Stimulated activated CD4-positive, alpha-beta T cell treated with anti-CD3 and anti-CD28 coated beads, TNF-alpha, amount 100 ng/mL, for 24 hours (primary cell): ENCODE results near the gene THAP11.
A peak's percentile ranks its signal among the peaks of the same experiment; 100 is the strongest.

Experiments
- DNase-seq, 3 experiments: peaks; one replicate each; pipeline ENCODE4 v3.0.0-alpha.2; 2020; ENCODE audit warnings: low read depth in 3 of 3

The THAP11 gene

DNA sequence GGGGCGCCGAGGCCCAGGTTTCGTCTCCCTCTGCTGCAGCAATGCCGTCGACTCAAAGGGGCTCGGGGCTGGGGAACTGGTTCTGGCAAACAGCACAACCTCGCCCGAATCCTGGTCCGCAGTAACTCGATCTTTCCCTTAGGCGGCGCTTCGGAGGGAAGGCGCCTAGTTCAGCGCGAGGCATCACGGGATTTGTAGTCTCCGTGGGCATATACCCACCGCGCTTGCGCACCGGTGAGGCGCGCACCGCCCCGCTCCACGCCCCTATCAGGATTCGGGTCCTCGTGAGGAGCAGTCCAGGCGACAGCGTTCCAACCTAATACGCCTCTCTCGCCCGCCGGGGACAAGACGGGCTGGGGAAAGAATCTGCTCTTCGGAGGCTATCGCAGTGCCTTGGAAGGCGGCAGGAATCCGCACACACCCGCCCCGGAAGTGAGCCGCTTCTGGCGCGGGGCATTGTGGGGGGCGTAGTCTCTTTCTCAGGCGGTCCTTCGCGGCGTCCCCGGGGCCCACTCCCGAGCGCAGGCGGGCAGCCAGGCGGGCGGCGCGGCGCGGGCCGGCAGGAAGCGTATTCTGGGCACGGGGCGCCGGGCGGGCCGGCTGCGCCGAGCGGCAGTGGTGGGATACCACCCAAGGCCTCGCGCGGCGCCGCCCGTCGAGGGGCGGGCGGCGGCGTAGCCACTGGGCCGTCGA lies at the start of gene THAP11:
Gene THAP11 (plus strand): TSS at position 505 of the 693 bp plus-strand sequence. CDS start 235 bp downstream, outside the sequence.
- peak; percentile 89 to 94 (median 91) for DNase-seq

DNA sequence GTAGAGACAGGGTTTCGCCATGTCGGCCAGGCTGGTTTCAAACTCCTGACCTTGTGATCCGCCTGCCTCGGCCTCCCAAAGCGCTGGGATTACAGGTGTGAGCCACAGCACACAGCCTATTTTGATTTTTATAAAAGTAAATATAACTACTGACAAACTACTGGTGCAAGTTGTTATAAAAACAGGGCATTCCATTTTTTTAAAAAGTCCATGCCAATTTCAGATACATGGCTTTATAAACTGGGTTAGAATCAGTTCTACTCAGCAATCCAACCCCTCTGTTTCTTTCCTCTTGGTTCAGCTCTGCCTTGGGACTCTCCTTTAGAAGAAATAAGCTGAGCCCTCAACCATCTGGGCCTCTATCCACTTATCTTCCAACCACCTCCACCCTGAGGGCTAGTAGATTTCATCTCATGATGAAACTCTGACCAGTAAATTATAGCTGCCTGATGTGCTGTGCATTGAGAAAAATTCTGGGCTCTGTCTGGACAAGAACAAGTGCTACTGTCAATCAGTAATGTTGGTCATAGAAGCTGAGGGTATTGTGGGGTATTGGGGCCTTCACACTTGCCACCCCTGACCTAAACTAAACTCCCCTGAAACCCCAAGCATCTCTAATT lies 45.9 kb upstream of the THAP11 start:
- DNase-seq, result no peak

GRCh38 chr16:67800338-67800926 lies 41.7 kb upstream of the THAP11 start:
- no peak for DNase-seq

- no peak for DNase-seq
Observed at GRCh38 chr16:67801241-67801640, 40.9 kb upstream of the THAP11 start.

GRCh38 chr16:67801883-67802282 lies 40.2 kb upstream of the THAP11 start:
- no peak for DNase-seq

- DNase-seq, result no peak
Observed at GRCh38 chr16:67803894-67804293, 38.2 kb upstream of the THAP11 start.

GRCh38 chr16:67804853-67805542 lies 37.1 kb upstream of the THAP11 start:
- DNase-seq, result no peak

GRCh38 chr16:67805718-67806427 lies 36.2 kb upstream of the THAP11 start:
- DNase-seq, result no peak

GRCh38 chr16:67806428-67807147 lies 35.5 kb upstream of the THAP11 start, which contains the start of the genes RANBP10 and TSNAXIP1:
TSS of gene RANBP10 (minus strand) at chr16:67806560. CDS start at chr16:67806536, 24 bp downstream.
TSS of gene TSNAXIP1 (plus strand) at chr16:67806889. CDS start at chr16:67807150, 261 bp downstream.
- DNase-seq, result peak; percentile 91 to 96 (median 95)

DNA sequence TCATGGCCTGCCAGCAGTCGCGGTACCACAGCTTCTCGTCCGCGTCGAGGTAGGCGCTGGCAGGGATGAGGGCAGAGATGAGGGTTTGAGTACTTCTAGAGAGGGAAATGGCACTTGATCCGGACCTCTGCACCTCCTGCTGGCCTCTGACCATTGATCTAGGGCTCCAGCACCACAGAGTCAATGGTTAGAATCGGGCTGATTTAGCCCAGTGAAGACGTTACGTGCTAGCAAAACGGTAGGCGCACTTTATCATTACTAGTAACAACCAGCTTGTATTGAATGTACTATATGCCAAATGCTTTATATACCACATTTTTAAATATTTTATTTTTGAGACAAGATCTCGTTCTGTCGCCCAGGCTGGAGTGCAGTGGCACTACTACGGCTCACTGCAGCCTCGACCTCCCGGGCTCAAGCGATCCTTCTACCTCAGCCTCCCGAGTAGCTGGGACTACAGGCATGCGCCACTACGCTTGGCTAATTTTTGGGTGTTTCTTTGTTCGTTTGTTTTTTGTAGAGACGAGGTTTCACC lies 34.9 kb upstream of the THAP11 start:
- DNase-seq, result no peak

DNA sequence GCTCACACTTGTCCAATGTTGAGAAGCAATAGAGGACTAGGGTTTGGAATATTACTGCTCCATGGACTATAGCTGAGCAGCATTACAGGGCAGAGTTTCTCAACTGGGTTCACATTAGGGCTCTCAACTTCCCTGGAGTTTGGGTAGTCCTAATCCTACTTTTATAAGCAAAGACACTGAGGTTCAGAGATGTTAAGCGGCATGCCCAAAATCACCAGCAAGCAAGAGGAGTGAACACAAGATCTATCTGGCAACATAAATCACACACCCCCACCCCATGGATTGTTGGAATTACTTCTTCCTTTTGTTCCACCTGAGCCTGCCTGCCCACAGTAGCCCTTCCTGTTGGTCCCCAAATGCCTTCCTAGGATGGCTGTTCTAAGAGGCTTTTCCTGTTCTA lies 30.2 kb upstream of the THAP11 start:
- no peak for DNase-seq

DNA sequence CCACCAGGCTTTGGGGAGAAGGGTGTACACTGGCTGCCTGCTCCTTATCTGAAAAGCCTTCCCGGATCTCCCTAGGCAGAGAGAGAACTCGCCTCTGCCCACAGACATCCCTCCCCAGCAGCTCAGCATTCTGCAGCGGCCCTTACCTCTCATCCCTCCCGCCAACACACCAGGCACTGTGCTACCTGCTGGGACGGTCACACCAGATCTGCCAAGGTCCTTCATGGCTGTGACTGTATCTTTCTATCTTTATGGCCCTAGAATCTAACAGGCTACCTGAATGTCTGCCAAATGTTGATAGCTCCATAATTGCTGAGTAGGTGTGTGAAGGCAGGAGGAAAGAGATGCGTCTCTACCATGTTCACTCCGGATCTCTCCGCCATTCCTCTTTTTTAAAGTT lies 27.6 kb upstream of the THAP11 start:
- DNase-seq, result no peak

DNA sequence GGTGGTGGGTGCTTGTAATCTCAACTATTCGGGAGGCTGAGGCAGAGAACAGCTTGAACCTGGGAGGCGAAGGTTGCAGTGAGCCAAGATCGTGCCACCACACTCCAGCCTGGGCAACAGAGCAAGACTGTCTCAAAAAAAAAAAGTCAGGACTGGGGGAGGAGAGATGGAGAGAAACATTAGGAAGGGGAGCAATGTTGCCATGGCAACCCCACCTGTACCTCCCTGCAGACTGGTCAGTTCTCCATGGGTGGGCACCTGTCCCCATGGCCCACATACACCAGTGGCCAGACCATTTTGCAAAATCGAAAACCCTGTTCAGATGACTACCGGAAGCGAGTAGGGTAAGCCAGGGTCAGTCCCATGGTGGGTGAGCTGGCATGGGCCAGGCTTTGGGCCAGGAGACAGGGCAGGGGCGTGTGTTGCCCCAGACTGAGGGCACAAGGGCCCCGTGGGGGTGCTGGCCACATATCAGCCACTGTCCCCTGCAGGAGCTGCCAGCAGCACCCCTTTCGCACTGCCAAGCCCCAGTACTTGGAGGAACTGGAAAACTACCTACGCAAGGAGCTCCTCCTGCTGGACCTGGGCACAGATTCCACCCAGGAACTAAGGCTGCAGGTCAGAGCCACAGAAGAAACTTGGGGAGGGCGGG lies 21.4 kb upstream of the THAP11 start:
- no peak for DNase-seq

DNA sequence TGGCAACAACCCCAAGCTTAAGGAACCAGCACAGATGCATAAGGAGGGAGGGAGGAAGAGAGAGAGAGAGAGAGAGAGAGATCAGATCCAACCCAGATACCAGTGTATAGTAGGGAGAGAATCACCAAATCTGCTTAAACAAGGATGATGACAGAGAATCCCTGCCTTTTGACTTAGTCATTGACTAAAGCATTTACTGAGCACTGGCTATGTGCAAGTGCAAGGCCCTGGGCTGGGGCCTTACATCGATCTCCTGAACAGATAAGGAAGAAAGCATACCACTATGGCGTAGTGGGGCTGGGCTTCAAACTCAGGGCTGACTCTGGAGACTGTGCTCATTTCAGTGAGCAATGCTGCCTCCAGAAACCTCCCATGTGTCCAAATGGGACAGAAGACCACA lies 19.6 kb upstream of the THAP11 start:
- DNase-seq, result no peak

DNA sequence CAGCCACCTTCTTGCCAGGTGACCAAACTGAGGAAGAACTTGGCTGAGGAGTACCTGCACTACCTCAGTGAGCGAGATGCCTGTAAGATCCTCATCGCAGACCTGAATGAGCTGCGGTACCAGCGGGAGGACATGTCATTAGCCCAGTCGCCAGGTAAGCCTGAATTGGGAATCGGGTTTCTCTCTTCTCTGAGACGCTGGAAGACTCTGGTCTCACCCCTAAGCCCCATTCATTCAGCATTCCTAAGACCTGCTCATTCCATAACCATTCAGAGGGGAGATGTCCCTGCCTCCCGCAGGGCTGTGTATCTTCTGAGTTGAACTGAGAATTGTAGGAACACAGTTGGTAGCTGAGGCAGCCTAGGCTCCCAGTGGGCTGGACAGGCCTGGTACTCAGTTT lies 17.0 kb upstream of the THAP11 start:
- no peak for DNase-seq

DNA sequence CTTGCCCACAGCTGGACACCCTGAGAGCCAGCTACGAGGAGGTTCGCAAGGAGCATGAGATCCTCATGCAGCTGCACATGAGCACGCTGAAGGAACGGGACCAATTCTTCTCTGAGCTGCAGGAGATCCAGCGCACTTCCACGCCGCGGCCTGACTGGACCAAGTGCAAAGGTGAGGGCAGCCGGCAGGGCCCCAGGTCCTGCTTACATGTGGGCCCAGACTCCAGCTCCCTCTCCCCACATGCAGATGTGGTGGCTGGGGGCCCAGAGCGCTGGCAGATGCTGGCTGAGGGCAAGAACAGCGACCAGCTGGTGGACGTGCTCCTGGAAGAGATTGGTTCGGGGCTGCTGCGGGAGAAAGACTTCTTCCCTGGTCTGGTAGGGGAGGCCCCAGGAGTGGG lies 16.2 kb upstream of the THAP11 start:
- no peak for DNase-seq

DNA sequence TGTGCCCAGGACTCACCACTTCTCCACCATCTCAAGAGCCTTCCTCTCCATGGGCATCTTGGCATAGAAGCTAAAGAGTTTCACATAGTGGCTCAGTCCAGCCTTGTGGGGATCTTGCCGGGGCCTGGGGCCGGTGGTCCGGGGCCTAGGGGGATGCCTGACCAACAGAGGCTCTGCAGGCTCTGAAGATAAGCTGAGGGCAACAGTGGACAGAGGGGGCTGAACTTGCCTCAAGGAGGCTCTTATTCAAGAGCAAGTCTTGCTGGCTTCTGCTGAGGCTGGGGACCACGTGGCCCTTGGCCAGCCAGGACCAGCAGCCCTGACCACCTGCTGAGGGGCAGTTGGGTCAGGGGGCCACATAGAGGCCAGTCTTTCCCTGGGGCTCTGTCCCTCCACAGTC lies 13.5 kb upstream of the THAP11 start:
- DNase-seq, result no peak

- no peak for DNase-seq
Observed at GRCh38 chr16:67833030-67833414, 9.1 kb upstream of the THAP11 start.

GRCh38 chr16:67833415-67834241 lies 8.5 kb upstream of the THAP11 start:
- DNase-seq, result peak; percentile 83 to 92 (median 89)
